AML-193 (cell line): ENCODE data around the gene DUOX1.

Source experiments
- DNase-seq, 2 experiments: peaks; one replicate each; lab custom pipeline; 2025; lab: John Stamatoyannopoulos, UW

Gene DUOX1

GRCh38 chr15:45106002-45106790, 23.6 kb upstream of the DUOX1 start:
- DNase-seq = no peak

GRCh38 chr15:45107941-45108630, 21.7 kb upstream of the DUOX1 start:
- no peak for DNase-seq

- no peak for DNase-seq
These were observed 19.5 kb upstream of the DUOX1 start for GRCh38 chr15:45110256-45110820.

DNA sequence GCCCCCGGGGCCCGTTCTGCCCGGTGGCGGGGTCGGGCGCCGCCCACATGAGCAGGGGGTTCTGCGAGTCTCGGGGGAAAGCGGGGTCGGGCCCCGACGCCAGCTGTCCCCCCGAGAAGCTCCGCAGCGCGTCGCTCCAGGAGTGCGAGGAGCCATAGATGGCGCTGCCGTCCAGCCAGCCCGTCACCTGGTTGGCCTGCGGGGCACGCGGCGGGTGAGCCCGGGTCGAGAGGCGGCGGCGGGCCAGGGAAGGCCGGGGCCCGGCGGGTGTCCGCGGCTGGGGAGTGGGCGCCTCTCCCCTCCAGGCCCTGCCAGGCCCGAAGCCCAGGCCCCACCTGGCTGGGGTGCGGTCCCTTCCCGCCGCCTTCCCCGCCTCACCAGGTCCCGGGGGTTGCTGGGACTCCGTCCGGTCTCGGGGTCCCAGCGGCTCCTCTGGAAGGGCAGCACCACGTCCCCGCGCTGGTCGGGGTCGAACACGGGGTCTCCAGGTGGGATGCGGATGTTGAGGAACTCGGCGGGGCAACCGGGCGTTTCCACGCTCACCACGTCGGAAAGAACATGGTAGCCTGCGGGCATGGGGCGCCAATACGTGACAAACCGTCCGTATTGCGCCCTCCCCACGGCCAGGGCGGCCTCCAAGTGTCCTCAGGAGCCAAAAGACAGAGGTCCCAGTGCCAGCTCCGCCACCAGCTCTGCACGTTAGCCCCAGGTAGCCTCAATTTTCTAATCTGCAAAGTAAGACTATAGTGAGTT, 18.2 kb upstream of the DUOX1 start:
- no peak for DNase-seq

- DNase-seq = no peak
These were observed 17.6 kb upstream of the DUOX1 start for GRCh38 chr15:45112143-45112590.

DNA sequence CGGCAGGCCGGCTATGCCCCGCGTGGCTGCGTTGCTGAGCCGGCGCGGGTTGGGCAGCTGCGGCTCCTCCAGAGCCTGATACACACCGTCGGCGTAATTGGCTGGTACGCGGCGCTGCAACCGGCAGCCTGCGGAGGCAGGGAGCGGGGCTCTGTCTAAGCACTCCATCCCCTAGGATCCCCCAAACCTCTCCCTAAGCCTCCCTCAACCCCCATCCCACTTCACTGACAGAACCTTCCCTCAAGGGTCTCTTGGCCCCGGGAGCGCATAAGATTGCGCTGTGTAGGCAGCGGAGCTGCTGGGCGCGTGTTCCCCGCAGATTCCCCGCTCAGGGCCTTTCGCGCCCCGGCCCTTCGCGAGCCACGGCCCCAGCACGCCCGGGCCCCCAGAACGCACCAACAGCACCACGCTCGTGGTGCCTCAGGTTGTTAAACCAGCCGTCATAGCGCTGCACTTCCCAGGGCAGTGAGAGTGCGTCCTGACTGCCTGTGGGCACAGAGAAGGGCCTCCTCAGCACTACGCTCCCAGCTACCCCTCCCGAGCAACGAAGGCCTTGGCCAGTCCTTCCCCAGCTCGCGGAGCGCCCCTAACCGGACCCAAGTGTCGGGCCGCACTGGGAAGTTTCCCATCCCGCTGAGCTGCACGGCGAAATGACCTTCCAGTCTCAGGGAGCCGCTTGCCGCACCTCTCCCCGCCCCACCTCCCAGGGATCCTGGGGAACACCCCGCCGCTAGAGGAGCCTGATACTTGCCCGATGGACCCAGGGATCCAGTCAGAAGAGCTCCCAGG, 17.0 kb upstream of the DUOX1 start:
- no peak for DNase-seq

DNA sequence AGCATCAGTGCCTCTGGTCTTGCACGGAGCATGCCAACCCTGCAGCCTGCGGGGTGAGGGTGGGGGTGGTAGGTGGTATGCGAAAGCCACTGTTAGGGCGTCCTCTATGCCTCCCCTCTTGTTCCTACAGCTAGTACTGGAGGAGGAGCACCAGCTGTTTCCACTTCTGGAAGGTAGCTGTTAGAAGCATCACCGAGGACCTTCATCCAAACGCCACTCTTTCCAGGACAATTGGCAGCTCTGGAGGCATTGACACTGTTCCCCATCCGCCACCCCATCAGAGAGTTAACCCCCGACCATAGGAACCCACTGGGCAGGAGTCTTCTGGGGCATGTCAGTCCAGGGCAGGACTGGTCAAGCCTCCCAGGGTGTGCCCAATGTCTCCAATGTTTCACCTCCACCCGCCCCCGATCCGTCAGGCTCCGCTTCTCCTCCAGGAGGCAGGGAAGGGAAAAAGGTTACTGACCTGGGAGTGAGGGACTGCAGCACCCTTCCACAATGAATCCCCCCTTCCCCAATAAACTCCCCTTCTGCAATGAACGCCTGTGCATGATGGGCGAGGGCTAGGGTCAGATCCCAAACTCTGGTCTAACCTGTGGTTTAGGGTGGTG, 16.3 kb upstream of the DUOX1 start:
- DNase-seq = no peak

- no peak for DNase-seq
These were observed 15.6 kb upstream of the DUOX1 start, which contains the start of the genes DUOX2 and DUOXA2 for GRCh38 chr15:45114076-45114750. TSS of gene DUOX2 (minus strand) at chr15:45114172. CDS start at chr15:45113411, 761 bp downstream. TSS of gene DUOXA2 (plus strand) at chr15:45114326. CDS start at chr15:45114606, 280 bp downstream.

DNA sequence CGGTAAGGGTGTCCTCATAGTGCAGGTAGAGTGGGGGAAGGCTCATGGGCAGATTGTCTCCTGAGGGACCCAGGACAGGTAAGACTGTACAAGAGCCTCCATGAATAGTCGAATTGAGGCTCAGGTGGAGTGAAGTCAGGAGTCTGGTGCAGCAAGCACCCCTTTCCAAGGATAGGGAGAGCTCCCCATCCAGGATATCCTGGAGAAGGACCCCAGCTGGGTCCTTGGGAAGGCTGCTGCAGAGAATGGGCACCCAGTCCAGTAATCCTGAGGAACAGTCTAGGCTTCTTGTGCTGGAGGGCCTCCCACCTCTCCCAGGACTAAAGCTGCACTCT, 15.1 kb upstream of the DUOX1 start:
- no peak for DNase-seq

GRCh38 chr15:45115312-45115820, 14.4 kb upstream of the DUOX1 start:
- no peak for DNase-seq

GRCh38 chr15:45116006-45116481, 13.8 kb upstream of the DUOX1 start:
- no peak for DNase-seq

GRCh38 chr15:45116482-45117307, 13.1 kb upstream of the DUOX1 start:
- DNase-seq = no peak

DNA sequence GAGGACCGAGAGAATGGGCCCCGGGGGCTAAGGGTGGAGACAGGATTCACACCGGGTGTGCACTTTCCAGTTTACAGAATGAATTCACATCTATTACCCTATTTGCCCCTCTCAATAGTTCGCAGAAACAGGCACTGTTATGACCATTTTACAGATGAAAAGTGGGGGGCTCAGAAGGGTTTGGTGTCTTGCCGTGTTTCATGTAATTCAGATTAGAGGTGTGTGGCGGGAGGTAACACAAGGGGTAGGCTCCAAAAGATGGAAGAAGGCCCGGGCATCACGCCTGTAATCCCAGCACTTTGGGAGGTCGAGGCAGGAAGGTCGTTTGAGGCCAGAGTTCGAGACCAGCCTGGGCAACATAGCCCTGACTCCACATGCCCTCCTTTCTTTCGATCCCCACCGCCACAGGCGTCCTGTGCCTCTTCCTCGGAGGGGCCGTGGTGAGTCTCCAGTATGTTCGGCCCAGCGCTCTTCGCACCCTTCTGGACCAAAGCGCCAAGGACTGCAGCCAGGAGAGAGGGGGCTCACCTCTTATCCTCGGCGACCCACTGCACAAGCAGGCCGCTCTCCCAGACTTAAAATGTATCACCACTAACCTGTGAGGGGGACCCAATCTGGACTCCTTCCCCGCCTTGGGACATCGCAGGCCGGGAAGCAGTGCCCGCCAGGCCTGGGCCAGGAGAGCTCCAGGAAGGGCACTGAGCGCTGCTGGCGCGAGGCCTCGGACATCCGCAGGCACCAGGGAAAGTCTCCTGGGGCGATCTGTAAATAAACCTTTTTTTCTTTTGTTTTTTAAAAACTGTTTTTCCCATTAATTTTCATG, 12.3 kb upstream of the DUOX1 start:
- DNase-seq = no peak

GRCh38 chr15:45118131-45118588, 11.6 kb upstream of the DUOX1 start:
- peak; percentile 71 to 75 for DNase-seq

GRCh38 chr15:45118996-45119395, 10.8 kb upstream of the DUOX1 start:
- no peak for DNase-seq

DNA sequence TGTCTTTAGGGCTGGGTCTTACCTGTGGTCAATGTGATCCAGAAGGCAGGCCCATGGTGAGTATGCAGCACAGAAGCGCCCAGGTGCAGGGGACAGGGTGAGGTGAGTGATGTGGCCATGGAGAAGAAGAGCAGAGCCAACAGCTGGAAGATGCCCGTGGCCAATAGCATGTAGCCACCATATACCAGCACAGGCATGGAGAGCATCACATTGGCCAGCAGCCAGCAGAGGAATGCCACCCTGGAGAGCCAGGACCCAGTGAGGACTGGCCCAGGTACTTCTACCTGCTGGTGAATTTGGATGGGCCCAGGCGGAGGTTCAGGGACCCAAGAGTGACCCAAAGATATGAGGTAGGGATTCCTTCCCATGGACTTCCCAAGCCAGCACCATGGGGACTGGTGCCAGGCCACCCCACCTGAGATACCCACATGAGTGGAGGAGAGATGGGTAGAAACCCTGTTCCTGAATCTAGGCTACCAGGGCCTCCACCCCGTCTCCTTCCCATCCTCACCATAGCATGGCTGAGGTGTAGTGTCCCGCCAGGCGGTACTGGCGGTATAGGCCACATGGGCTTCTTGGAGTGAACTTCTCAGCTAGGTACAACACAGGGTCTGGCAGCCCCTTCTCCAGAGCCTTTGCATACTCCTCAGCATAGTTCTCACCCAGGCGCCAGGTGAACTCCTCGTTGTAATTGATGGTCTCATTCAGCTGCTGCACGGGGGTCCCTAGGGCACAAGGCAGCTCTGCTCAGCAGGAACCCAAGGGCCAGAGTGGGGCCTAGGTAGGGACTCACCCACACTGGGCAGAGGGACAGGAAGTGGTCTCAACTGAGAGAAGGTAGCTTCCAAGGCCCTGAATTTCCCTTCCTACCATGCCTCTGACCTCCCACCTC, 9.5 kb upstream of the DUOX1 start:
- no peak for DNase-seq

DNA sequence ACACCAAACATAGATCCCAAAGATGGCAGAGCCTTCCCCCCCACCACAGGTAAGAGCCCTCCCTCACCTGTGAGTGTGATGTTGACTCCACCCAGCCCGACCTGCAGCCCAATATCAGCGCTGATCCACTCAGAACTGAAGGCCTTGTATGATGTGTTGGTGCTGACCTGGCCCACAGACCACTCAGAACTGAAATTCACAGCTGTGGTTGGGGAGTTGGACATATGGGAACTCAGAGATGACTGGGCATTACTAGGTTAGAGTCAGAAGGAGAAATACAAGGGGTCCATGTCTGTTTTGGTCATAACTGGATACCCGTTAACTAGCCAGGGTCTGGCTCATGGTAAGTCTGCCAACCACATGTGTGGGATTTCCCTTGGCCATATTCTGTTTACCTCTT, 8.8 kb upstream of the DUOX1 start:
- no peak for DNase-seq
